ENCODE measurements around the gene ZNF292.

ZNF292 gene

GRCh38 chr6:87251725-87252124 is 96.4 kb downstream of the ZNF292 start:
- H3K4me3 ChIP-seq (ENCODE audit: low read depth, low read length): no peak overlapping the region
- no peak for TF ChIP-seq CTCF (IDR thresholded peaks at IDR 0.05; ENCODE audit: low read depth, low read length)

GRCh38 chr6:87257046-87257445 is 101.7 kb downstream of the ZNF292 start:
- no peak overlapping the region for H3K4me3 ChIP-seq (ENCODE audit: low read depth, low read length)
- TF ChIP-seq CTCF (IDR thresholded peaks at IDR 0.05; ENCODE audit: low read depth, low read length): no peak

- no peak for TF ChIP-seq CTCF (IDR thresholded peaks at IDR 0.05; ENCODE audit: low read depth, low read length)
- H3K4me3 ChIP-seq (ENCODE audit: low read depth, low read length): no peak overlapping the region
These were observed 102.2 kb downstream of the ZNF292 start for GRCh38 chr6:87257565-87257964.

GRCh38 chr6:87257975-87258374 is 102.6 kb downstream of the ZNF292 start:
- no peak overlapping the region for H3K4me3 ChIP-seq (ENCODE audit: low read depth, low read length)
- no peak for TF ChIP-seq CTCF (IDR thresholded peaks at IDR 0.05; ENCODE audit: low read depth, low read length)

- no peak for TF ChIP-seq CTCF (IDR thresholded peaks at IDR 0.05; ENCODE audit: low read depth, low read length)
- H3K4me3 ChIP-seq (ENCODE audit: low read depth, low read length): no peak overlapping the region
These were observed 104.4 kb downstream of the ZNF292 start for GRCh38 chr6:87259791-87260190.

- TF ChIP-seq CTCF (IDR thresholded peaks at IDR 0.05; ENCODE audit: low read depth, low read length): no peak
- no peak overlapping the region for H3K4me3 ChIP-seq (ENCODE audit: low read depth, low read length)
These were observed 106.2 kb downstream of the ZNF292 start for GRCh38 chr6:87261534-87261933.

- TF ChIP-seq CTCF (IDR thresholded peaks at IDR 0.05; ENCODE audit: low read depth, low read length): no peak
- H3K4me3 ChIP-seq (ENCODE audit: low read depth, low read length): no peak overlapping the region
These were observed 109.1 kb downstream of the ZNF292 start for GRCh38 chr6:87264481-87264880.
